ENCODE measurements around the gene DPH1. TPM values are rescaled to one million over a fixed set of nuclear protein-coding genes. Genes with fewer than 3 reads are reported as not detected.

Gene DPH1
- total RNA-seq, 6 experiments from 2014 or later: 65.9 to 81.6 (median 71.8) TPM

DNA sequence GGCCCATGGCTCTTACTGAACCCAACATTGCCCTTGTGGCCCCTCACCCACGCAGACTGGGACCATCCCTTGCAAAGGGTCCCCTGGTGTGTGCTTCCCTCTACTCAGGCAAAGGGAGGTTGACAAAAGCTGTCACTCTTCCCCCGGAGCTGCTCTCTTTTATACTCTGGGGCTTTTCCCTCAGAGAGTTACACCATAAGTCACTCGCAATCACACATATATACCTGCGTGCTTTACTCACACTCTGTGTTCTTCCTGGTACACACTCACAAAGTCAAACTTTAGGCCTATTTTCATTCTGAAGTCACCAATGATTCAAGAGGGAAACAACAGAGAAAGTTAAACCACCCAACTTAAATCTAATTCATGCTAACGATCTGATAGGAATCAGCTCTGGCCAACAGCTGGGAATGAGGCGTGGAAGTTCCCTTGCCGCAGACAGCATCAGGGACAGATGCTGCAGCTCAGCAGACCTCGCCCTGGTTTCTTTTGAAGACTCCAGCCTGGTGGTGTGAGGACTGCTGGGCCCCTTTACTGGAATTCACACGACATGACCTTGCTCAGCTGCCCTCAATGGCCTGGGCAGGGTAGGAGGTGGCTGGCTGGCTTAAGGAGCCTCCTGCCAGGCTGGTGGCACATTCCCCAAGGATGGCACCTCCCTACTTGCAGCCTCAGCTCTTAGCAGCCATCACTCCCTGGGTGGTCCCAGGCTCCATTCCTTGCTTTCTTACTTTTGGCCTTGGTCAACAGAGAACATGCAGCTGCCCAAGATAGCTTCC lies 52.2 kb downstream of the DPH1 start:
- H3K4me3 Mint-ChIP-seq: peak overlapping the region; percentile 60
- peaks cover 43% of the 10 kb centered on the region for H3K36me3 Mint-ChIP-seq (ENCODE audit: low read depth)
- H3K27me3 Mint-ChIP-seq (ENCODE audit: insufficient read depth): peaks cover 1% of the 10 kb centered on the region; the same call in 1 of the 2 replicates
- no peak for TF ChIP-seq CTCF (IDR thresholded peaks at IDR 0.05)
- peaks cover 78% of the 10 kb centered on the region for H3K4me1 Mint-ChIP-seq (ENCODE audit: low read depth)
- peak overlapping the region; percentile 94 for H3K27ac Mint-ChIP-seq
- no peak for DNase-seq
- H3K9me3 Mint-ChIP-seq: no peaks in the 10 kb centered on the region

DNA sequence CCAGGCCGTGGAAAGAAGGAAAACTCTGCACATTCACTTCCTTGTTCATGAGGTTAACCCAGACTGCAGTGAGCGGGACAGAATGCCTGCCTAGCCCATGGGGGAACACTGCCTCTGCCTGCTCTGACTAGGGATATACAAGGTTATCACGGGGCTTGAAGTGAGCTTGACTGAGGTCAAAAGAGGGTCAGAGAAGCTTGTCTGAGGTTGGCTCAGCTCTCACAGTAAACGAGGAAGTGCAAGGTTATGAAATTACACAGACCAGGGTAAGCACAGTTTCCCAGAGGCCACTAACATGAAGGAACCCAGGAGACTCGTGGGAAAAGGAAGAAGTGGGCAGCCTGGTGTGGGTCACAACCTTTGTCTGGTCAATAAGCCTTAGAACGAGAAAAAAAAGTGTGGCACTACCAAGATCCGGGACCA lies 53.7 kb downstream of the DPH1 start:
- Mint-ChIP-seq H3K9me3 (no peaks in the 10 kb centered on the region), H3K4me1 (ENCODE audit: low read depth) (peaks cover 79% of the 10 kb centered on the region), H3K27ac (peak overlapping the region; percentile 94), H3K36me3 (ENCODE audit: low read depth) (peaks cover 28% of the 10 kb centered on the region), H3K27me3 (ENCODE audit: insufficient read depth) (peaks cover 1% of the 10 kb centered on the region; the same call in 1 of the 2 replicates), H3K4me3 (0 out of 2 replicates have a peak overlapping the region, but pooled peaks have one; percentile 5)
- no peak for DNase-seq
- no peak for TF ChIP-seq CTCF (IDR thresholded peaks at IDR 0.05)

GRCh38 chr17:2084036-2084765 lies 54.2 kb downstream of the DPH1 start:
- Mint-ChIP-seq H3K4me1 (ENCODE audit: low read depth) (peaks cover 84% of the 10 kb centered on the region), H3K4me3 (peak overlapping the region; percentile 50), H3K9me3 (no peaks in the 10 kb centered on the region), H3K27me3 (ENCODE audit: insufficient read depth) (peaks cover 1% of the 10 kb centered on the region; the same call in 1 of the 2 replicates), H3K36me3 (ENCODE audit: low read depth) (peaks cover 23% of the 10 kb centered on the region), H3K27ac (peak overlapping the region; percentile 94)
- TF ChIP-seq CTCF (IDR thresholded peaks at IDR 0.05): no peak
- peak; percentile 70 for DNase-seq

DNA sequence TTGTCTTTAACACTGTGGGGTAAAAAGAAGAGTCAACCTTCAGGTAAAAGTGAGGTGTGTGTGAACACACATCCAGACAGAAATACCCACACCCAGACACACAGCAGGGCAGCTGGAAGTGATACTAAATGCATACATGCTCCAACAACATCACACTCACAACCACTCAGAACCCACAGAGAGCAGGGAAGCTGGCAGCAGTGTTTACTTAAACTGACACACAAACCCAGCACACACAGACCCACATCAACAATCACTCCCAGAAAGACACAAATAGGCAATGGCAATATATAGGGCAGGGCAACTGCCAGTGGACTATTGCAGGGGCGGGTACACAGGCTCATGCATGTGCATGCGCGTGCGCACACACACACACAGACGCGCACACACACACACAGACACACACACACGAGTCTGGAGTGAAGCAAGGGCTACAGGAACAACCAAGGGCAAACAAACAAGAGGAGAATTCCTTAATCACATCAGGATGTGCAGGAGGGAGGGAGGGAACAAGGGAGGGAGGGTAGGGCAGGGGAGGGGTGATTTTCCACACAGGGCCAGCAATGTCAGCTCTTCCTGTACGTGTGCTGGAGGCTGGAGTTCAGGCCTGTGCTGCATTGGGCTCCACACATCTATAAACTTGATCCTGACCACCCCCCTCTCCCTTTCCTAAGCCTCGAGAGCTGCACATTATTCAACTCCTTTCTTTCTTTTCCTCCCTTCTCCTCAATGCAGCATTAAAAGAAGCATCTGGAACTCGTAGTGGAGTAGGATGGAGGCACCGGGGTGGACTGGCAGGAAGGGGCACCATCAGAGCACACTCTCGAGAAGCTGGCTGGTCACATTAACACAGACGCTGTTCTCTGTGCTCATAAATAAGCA lies 55.1 kb downstream of the DPH1 start:
- peak overlapping the region; percentile 50 for H3K4me3 Mint-ChIP-seq
- peaks cover 3% of the 10 kb centered on the region for H3K27me3 Mint-ChIP-seq (ENCODE audit: insufficient read depth)

More for the DNA sequence above, 55.1 kb downstream of the DPH1 start:
- no peak for TF ChIP-seq CTCF (IDR thresholded peaks at IDR 0.05)
- H3K36me3 Mint-ChIP-seq (ENCODE audit: low read depth): peaks cover 15% of the 10 kb centered on the region
- peak overlapping the region; percentile 94 for H3K27ac Mint-ChIP-seq
- peak; percentile 79 for DNase-seq
- no peaks in the 10 kb centered on the region for H3K9me3 Mint-ChIP-seq
- peaks cover 92% of the 10 kb centered on the region for H3K4me1 Mint-ChIP-seq (ENCODE audit: low read depth)

Measured in HFFc6 (cell line).